Left lobe of liver (tissue), 2 donors: ENCODE results near the gene SRP9. TPM values are rescaled to one million over a fixed set of nuclear protein-coding genes. Genes with fewer than 3 reads are reported as not detected.
A peak's percentile ranks its signal among the peaks of the same experiment; 100 is the strongest.
"Not testable (repeated sequence)": the region's sequence is repeated elsewhere in the genome, so short reads cannot be mapped to it uniquely, and the experiment has no call there.

Experiments
- ATAC-seq: fragments of 200-7000 bp; cut with Tn5 transposase; one replicate; pipeline ENCODE4 v1.9.1; 2020; ENCODE audit warnings: mild to moderate bottlenecking, moderate library complexity
- DNase-seq: peaks from one replicate; pipeline ENCODE4 v3.0.0-alpha.2; 2020; ENCODE audit warnings: low spot score
- total RNA-seq: library from RNA; stranded (reverse); gene quantifications from one replicate; pipeline ENCODE4 v1.2.1, GENCODE V29; 2021
- donor health status: DM: no; HTN: no; CAD: no; lungs with moderate emphysema.
- donor health status: DM: no; HTN: yes; CAD: no.

SRP9 gene
- total RNA-seq, 1 donor from 2014 or later: 136 TPM

DNA sequence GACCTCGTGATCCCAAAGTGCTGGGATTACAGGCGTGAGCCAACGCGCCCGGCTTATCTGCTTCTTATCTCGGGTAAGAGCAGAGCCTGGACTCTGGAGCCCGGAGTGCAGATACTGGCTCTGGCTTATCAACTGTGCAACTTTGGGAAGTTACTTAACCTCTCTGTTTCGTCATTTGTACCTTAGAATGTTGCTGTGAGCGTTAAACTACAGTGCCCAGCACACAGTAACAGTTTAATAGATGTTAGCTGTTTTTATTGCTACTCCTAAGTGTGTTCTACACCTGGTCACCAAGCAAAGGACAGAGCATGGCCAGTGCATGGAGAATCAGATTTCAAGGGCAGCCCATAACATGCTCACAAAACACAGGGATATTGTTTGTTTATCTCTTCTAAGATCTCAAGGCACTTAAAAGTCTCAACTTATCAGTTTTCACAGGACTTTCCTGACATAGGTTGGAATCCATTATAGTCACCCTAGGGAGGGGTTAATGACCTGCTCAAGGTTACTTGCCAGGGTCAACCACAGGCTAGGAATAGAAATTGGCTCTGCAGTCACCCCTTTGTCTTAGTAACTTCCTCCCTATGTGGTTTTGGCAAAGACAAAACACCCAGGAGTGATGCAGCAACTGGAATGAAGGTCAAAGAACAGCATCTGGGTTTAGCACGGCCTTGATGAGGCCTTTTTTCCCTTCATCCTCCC is 22.5 kb upstream of the SRP9 start:
- peak; percentile 86 for DNase-seq
- peak; percentile 88 for ATAC-seq

DNA sequence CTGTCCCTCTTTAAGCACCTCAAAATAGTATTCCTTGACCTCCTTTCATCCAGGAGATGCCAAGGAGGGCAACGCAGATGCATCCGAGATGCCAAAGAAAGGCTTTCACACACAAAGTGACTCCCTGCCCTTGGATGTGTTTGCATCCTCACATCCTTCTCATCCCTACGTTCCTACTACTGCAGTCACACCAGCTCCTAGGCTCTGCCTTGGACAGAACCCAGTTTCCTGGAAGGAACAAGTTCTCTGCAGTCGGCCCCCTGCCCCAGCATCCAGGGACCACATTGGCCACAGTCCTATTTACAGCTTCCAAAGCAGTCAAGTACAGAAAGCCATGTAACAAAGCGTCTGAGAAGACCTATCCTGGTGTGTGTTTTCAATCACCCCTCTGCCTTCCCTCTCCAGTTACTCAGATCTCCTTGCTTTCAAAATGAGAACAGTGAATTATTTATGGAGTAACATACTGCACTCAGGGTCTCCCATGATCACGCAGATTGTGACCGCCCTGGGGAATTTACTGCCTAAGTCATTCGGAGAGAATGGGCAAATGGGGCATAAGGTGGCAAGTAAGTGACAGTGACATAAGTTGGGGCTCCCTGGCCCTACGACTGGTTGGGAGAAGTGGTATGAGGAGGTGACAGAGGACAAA is 21.8 kb upstream of the SRP9 start:
- no peak for ATAC-seq
- DNase-seq: no peak

DNA sequence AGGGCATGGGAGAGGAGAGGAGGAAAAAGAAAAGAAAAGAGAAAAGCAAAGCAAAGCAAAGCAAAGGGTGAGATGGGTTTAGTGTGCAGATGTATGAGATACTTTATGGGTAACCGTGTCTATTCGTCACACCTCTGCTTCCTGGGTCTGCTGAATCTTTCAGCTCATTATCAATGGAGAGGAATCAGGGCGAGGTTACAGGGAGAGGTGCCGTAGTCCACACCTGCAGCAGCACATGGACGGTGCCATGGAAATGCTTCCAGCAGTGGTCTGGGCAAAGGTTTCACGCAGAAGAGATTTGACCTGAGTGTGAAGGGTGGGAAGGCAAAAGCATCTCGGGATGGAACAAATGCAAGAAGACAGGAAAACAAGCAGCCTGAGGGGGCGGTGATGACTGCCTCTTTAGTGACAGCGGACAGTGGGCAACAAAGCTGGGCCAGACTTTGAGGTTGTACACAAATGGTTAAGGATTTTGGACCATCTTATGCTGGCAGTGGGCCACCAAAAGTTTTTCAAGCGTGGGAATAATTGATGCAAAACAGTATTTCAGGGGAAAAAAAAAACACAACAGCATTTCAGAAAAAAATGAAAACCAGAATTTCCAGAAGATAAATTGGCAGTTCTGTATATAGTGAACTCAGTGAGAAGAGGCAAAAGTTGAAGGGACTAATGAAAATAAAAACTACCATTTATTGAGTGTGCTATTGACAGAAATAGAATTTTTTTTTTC is 19.5 kb upstream of the SRP9 start:
- ATAC-seq: no peak

GRCh38 chr1:225759972-225760371 is 17.7 kb upstream of the SRP9 start:
- not testable (repeated sequence) for DNase-seq, ATAC-seq

More for the DNA sequence above, 19.5 kb upstream of the SRP9 start:
- DNase-seq: no peak

GRCh38 chr1:225760531-225760930 is 17.1 kb upstream of the SRP9 start:
- ATAC-seq: no peak
- no peak for DNase-seq

- not testable (repeated sequence) for ATAC-seq
- peak; percentile 12 for DNase-seq
Observed at GRCh38 chr1:225761395-225761794, 16.2 kb upstream of the SRP9 start.

GRCh38 chr1:225762002-225762441 is 15.6 kb upstream of the SRP9 start:
- ATAC-seq (no peak), DNase-seq (no peak)

DNA sequence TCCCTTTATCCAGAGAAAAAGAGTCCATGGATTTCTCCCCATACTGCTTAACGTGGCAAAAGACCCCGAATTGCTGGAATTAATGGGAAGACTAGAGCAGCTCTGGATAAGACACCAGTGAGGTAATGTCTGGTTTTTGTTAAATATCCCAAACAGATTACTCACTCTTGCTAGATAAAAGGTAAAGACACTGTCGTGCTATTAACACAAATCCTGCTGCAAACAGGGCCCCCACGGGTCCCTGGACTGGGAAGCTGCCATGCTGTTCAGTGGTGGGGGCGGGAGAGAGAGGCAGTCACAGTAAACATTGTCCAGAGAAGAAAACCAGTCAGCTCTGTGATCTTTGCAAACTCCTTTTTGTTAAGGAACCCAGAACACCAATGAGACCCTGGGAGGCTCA is 15.2 kb upstream of the SRP9 start:
- no peak for ATAC-seq
- DNase-seq: peak; percentile 7

GRCh38 chr1:225763716-225764548 is 13.7 kb upstream of the SRP9 start:
- ATAC-seq (peak; percentile 44), DNase-seq (peak; percentile 41)

GRCh38 chr1:225765982-225766674 is 11.5 kb upstream of the SRP9 start:
- ATAC-seq (no peak), DNase-seq (peak; percentile 15)

- no peak for ATAC-seq
Observed at GRCh38 chr1:225766967-225767633, 10.5 kb upstream of the SRP9 start.

DNA sequence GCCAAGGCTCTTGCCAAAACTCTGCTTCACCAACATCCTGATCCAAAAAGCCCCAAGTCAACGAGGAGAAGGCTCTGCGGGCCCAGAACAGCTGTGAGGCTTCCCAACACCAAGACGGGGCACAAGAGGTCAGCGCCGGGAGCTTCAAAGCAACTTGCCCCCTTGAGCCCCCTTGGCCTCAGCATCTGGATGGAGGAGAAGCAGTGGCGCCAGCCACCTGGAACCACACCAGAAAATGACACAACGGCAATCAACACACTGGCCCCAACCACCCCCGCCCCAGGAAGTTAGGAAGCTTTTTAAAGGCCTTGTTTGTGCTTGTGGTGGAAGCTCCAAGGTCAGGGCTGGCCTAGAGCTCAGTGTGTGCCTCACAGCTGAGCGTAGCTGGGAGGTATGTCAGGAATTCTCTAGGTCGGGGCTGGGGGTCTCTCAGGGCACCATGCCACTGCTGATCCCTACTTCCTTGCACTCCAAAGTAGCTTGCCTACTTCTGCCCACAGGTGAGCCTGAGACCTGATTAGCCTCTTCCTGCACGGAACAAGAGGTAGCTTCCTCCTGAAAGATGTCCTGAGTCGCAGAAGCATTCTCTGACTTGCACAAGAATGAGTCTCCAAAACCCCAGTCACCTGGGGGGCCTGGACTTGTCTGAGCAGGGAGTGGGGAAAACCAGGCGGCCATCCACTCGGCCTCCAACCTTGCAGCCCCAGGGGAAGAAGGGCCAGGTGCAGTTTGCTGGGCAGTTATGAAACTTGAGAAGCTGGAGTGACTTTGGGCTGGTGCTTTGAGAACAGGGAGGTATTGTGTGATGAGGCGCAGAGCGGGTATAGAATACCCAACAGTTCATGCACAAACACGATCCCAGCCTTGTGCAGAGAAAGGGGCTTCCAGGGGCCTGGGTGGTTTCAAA is 9.7 kb upstream of the SRP9 start:
- DNase-seq: peak; percentile 46
- ATAC-seq: no peak

More at GRCh38 chr1:225766967-225767633, 10.5 kb upstream of the SRP9 start:
- peak; percentile 33 for DNase-seq

- ATAC-seq: no peak
- peak; percentile 40 for DNase-seq
Observed at GRCh38 chr1:225768662-225769426, 8.8 kb upstream of the SRP9 start.

- ATAC-seq: no peak
- peak; percentile 11 for DNase-seq
Observed at GRCh38 chr1:225769687-225770086, 7.9 kb upstream of the SRP9 start.

DNA sequence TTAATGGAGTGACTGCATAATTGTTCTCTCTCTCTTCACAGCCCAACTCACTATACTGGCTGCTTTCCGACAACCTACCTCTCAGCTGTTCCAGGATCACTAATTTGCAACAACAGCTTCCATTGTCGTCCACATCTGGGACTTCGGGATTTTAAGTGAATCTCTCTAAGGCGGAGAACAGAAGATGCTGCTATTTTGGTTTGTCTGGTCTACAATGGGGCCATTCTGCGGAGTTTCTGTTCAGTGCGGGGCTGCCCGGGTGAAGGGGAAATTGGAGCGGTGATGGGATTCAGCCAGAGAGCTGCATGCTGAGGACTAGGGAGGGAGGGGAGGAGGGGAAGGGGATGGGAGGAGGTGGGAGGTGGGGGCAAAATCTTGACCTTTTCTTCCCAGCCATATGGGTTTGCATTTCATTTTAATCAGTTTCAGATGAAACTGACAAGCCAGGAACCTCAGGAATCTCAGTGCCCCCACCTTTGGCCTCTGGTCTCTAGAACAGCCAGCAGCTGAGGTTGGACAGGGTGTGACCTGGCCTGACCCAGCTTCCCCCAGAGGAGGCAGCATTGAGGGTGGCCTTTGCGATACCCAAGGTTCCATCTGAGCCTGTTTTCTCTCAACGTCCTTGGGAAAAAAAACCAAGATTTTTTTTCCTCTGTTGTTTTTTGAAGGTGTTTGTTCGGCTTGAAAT is 6.9 kb upstream of the SRP9 start:
- ATAC-seq (no peak), DNase-seq (peak; percentile 35)

DNA sequence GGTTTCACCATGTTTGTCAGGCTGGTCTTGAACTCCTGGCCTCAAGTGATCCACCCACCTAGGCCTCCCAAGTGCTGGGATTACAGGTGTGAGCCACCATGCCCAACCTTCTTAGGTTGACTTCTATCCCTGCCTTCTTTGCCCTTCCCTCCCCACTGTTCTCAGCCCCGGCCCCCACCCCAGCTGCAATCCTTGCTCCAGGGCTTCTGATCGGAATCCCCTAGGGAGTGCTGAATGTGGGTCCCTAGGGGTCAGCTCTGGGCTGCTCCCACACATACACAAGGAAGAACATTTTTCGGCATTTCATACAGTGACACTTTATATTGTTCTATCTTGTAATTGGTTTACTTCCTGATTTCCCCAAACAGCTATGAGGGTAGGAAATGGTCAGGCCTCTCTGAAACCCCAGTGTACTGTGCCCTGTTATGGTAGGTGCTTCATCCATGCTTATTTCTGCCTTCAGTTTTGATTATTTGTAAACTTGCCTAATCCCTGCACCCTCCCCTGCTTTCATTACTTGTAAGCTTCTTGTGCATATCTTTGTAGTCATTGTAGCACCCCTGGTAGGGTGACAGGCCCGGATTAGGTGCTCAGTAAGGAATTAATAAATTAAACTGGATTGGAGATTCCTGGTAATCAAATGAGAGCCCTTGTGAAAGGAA is 5.8 kb upstream of the SRP9 start:
- ATAC-seq: no peak
- DNase-seq: no peak

DNA sequence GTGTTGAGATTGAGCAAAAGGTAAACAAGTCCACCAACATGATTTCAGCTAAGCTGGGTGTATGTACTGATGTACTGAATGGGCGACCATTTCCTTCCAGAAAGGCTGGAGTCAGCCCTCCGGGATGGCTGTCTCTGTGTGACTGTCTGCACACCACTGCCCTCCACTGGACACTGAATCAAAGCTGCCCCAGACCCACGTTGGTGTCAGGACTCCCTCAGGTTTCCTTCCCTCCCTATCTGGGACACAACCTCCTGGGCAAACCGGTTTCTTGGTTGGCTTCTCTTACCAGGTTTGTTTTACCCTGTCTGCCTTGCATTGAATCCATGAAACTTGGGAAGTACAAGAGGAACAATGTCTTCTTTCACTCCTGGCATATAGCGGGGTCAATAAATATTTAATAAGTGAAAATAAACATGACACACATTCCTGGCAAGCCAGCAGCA is 5.3 kb upstream of the SRP9 start:
- peak; percentile 83 for DNase-seq
- ATAC-seq: peak; percentile 96
